AG09309 (cell line): Measurements from ENCODE around the gene PLGRKT.

ENCODE experiments used
- DNase-seq: peaks from one replicate; pipeline ENCODE4 v3.0.0-alpha.2; 2010; ENCODE audit warnings: low read depth
- H3K4me3 ChIP-seq: 2 replicates; pipeline ENCODE4 v1.5.1; 2011; ENCODE audit warnings: mild to moderate bottlenecking, low read depth, low read length, moderate library complexity; ENCODE audit not compliant: control insufficient read depth
- CTCF ChIP-seq: IDR thresholded peaks from 2 replicates; pipeline ENCODE4 v1.5.1; 2011; ENCODE audit warnings: mild to moderate bottlenecking, low read depth, low read length, inconsistent platforms; ENCODE audit not compliant: insufficient read depth, control insufficient read depth; ENCODE audit errors: missing control alignments

The PLGRKT gene

GRCh38 chr9:5429873-5430564 lies 7.7 kb downstream of the PLGRKT start:
- TF ChIP-seq CTCF, result no peak
- DNase-seq, result no peak
- no peak overlapping the region for H3K4me3 ChIP-seq

GRCh38 chr9:5428794-5429528 lies 8.8 kb downstream of the PLGRKT start:
- no peak for TF ChIP-seq CTCF
- no peak overlapping the region for H3K4me3 ChIP-seq
- no peak for DNase-seq

GRCh38 chr9:5428172-5428571 lies 9.6 kb downstream of the PLGRKT start:
- no peak overlapping the region for H3K4me3 ChIP-seq
- DNase-seq, result no peak
- no peak for TF ChIP-seq CTCF

GRCh38 chr9:5427005-5427404 lies 10.7 kb downstream of the PLGRKT start:
- no peak overlapping the region for H3K4me3 ChIP-seq
- DNase-seq, result no peak
- no peak for TF ChIP-seq CTCF

- peak; percentile 33 for TF ChIP-seq CTCF
- no peak for DNase-seq
- H3K4me3 ChIP-seq, result no peak overlapping the region
These were observed 12.6 kb downstream of the PLGRKT start for GRCh38 chr9:5425006-5425628.

- TF ChIP-seq CTCF, result no peak
- no peak overlapping the region for H3K4me3 ChIP-seq
- no peak for DNase-seq
These were observed 15.4 kb downstream of the PLGRKT start for GRCh38 chr9:5422276-5422675.
